Parathyroid adenoma (tissue), 2 donors: ENCODE data around the gene CNTF.

Source experiments
- H2AFZ ChIP-seq: fragments of 300-600 bp; sonication (generic); one replicate; pipeline ENCODE4 v1.7.0; 2017; ENCODE audit warnings: antibody characterized with exemption, mild to moderate bottlenecking
- H3K27ac ChIP-seq: fragments of 300-600 bp; sonication (generic); one replicate; pipeline ENCODE4 v1.7.0; 2017
- H3K27me3 ChIP-seq: fragments of 300-600 bp; sonication (generic); one replicate; pipeline ENCODE4 v1.7.0; 2017; ENCODE audit warnings: low read length; ENCODE audit not compliant: control insufficient read depth, insufficient read depth
- H3K36me3 ChIP-seq: fragments of 300-600 bp; sonication (generic); one replicate; pipeline ENCODE4 v1.7.0; 2017; ENCODE audit warnings: low read length; ENCODE audit not compliant: control insufficient read depth, insufficient read depth
- H3K4me1 ChIP-seq: fragments of 300-600 bp; sonication (generic); one replicate; pipeline ENCODE4 v1.7.0; 2017; ENCODE audit warnings: control low read depth
- H3K4me2 ChIP-seq: fragments of 300-600 bp; sonication (generic); one replicate; pipeline ENCODE4 v1.7.0; 2017; ENCODE audit warnings: low read length
- H3K4me3 ChIP-seq: fragments of 300-600 bp; sonication (generic); one replicate; pipeline ENCODE4 v1.7.0; 2017; ENCODE audit warnings: low read depth, low read length
- H3K79me2 ChIP-seq: fragments of 300-600 bp; sonication (generic); one replicate; pipeline ENCODE4 v1.7.0; 2017; ENCODE audit warnings: control low read depth
- H3K9ac ChIP-seq: fragments of 300-600 bp; sonication (generic); one replicate; pipeline ENCODE4 v1.7.0; 2017; ENCODE audit warnings: mild to moderate bottlenecking
- H3K9me3 ChIP-seq: fragments of 300-600 bp; sonication (generic); one replicate; pipeline ENCODE4 v1.7.0; 2017; ENCODE audit warnings: low read length; ENCODE audit not compliant: control insufficient read depth
- TF ChIP-seq, protein P1 (sequence below): fragments of 300-600 bp; sonication (generic); IDR thresholded peaks from one replicate; pipeline ENCODE4 v1.7.0; 2017; ENCODE audit warnings: antibody characterized with exemption, mild to moderate bottlenecking
- donor health status: primary hyperparathyroidism.

CNTF gene

DNA sequence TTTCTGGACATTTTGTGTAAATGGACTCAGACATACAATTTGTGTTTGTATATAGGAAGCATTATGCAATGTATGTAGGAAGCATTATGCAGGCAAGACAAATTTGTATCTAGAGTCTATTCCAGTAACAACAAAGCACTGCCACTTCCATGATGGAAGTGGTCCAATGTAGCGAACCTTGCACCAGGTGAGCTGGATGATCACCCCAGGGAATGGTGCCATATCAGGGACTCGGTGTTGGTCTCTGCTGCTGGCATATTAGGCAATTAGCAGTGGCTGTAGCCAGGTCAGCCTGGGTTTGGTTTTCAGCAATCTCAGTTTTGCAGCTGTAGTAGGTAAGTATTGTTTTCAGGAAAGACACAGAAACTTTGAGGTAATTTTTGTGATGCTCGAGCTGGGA, 30.8 kb upstream of the CNTF start:
- H3K4me2 ChIP-seq = no peak overlapping the region
- H3K36me3 ChIP-seq = no peaks in the 10 kb centered on the region
- no peaks in the 10 kb centered on the region for H3K9me3 ChIP-seq
- peaks cover 3% of the 10 kb centered on the region for H3K4me1 ChIP-seq
- H3K27me3 ChIP-seq = no peaks in the 10 kb centered on the region
- no peak overlapping the region for H3K9ac ChIP-seq
- no peak overlapping the region for H3K27ac ChIP-seq
- peaks cover 19% of the 10 kb centered on the region for H3K79me2 ChIP-seq
- H2AFZ ChIP-seq = no peak overlapping the region
- TF ChIP-seq, protein P1, sequence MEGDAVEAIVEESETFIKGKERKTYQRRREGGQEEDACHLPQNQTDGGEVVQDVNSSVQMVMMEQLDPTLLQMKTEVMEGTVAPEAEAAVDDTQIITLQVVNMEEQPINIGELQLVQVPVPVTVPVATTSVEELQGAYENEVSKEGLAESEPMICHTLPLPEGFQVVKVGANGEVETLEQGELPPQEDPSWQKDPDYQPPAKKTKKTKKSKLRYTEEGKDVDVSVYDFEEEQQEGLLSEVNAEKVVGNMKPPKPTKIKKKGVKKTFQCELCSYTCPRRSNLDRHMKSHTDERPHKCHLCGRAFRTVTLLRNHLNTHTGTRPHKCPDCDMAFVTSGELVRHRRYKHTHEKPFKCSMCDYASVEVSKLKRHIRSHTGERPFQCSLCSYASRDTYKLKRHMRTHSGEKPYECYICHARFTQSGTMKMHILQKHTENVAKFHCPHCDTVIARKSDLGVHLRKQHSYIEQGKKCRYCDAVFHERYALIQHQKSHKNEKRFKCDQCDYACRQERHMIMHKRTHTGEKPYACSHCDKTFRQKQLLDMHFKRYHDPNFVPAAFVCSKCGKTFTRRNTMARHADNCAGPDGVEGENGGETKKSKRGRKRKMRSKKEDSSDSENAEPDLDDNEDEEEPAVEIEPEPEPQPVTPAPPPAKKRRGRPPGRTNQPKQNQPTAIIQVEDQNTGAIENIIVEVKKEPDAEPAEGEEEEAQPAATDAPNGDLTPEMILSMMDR = no peak
- H3K4me3 ChIP-seq = no peak overlapping the region

DNA sequence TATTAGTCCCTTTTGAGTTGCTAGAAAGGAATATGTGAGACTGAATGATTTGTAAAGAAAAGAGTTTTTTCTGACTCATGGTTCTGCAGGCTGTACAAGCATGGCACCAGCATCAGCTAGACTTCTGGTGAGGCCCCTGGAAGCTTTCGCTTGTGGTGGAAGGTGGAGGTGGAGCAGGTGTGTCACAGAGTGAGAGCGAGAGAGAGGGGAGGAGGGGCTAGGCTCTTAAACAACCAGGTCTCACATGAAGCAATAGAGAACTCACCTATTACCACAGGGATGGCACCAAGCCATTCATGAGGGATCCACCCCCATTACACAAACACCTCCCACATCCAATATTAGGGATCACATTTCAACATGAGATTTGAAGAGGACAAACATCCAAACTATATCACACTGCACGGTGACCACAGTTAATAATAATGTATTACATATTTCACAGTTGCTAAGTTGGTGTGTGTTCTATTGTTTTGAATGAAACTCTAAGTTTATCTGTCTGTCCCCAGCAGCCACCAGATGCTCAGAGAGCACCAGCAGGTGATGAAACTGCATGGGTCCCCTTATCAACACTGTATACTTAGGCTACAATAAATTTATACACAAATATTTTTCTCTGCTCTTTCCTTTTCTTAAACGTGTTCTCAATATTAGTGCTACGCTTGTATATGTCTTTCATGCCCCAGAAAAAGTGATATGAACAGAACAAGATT, 29.5 kb upstream of the CNTF start:
- no peaks in the 10 kb centered on the region for H3K36me3 ChIP-seq
- no peak overlapping the region for H3K27ac ChIP-seq
- TF ChIP-seq, protein P1 = no peak
- H3K27me3 ChIP-seq = no peaks in the 10 kb centered on the region
- H3K9me3 ChIP-seq = no peaks in the 10 kb centered on the region
- peaks cover 3% of the 10 kb centered on the region for H3K4me1 ChIP-seq
- no peak overlapping the region for H3K9ac ChIP-seq
- H3K79me2 ChIP-seq = peaks cover 19% of the 10 kb centered on the region
- no peak overlapping the region for H3K4me3 ChIP-seq
- no peak overlapping the region for H3K4me2 ChIP-seq
- no peak overlapping the region for H2AFZ ChIP-seq

DNA sequence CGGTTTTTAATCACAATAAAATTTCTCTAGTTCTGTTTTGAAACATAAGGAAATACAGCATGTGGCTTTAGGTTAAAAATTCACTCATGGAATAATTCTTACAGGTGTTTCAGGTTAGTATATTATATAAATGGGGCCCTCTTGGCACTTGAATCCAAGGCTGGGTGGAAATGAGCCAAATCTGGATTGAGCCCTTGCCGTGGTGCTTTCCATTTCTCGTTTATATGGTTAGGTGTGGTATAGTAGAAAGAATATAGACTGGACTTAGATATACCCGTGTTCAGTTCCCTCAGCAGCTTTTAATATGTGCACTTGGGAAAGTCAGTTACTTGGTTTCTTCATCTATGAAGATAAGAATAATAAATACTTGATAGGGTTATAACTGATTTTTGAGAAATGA, 27.6 kb upstream of the CNTF start:
- Histone ChIP-seq H3K4me2 (no peak overlapping the region), H3K4me1 (peaks cover 3% of the 10 kb centered on the region), H3K79me2 (peaks cover 18% of the 10 kb centered on the region)

DNA sequence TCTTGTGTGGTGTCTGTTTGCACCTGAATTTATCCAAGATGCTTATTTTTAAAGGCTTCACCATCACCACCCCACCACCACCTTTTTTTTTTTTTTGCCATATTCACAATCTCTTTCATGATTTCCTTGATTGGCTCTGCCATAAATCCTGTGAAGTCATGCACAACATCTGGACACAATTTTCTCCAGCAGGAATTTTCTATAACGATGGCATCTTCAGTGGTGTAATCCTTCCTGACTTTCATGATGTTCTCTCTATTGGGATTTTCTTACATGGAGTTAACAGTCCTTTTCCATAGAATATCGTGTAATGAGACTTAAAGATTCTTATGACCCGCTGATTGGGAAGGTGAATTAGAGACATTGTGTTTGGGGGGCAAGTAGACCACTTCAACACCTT, 25.8 kb upstream of the CNTF start:
- H3K9me3 ChIP-seq = no peaks in the 10 kb centered on the region
- peaks cover 3% of the 10 kb centered on the region for H3K4me1 ChIP-seq
- no peak overlapping the region for H3K27ac ChIP-seq
- no peak overlapping the region for H2AFZ ChIP-seq
- H3K9ac ChIP-seq = no peak overlapping the region
- H3K4me3 ChIP-seq = no peak overlapping the region
- H3K4me2 ChIP-seq = no peak overlapping the region
- peaks cover 9% of the 10 kb centered on the region for H3K79me2 ChIP-seq
- H3K27me3 ChIP-seq = no peaks in the 10 kb centered on the region
- H3K36me3 ChIP-seq = no peaks in the 10 kb centered on the region
- TF ChIP-seq, protein P1 = no peak

More for the DNA sequence above, 27.6 kb upstream of the CNTF start:
- Histone ChIP-seq H3K9me3 (no peaks in the 10 kb centered on the region), H2AFZ (no peak overlapping the region), H3K4me3 (no peak overlapping the region), H3K9ac (no peak overlapping the region), H3K36me3 (no peaks in the 10 kb centered on the region), H3K27me3 (no peaks in the 10 kb centered on the region), H3K27ac (no peak overlapping the region)
- TF ChIP-seq, protein P1 = no peak
